HUES6 (cell line): Measurements from ENCODE around the gene SIGLECL1.
"Not testable (repeated sequence)": the region's sequence is repeated elsewhere in the genome, so short reads cannot be mapped to it uniquely, and the experiment has no call there.

Experiments used
- H3K27ac ChIP-seq: 2 replicates; pipeline ENCODE4 v1.7.0; 2013; ENCODE audit warnings: low read depth, mild to moderate bottlenecking, low read length, inconsistent platforms
- H3K27me3 ChIP-seq: 2 replicates; pipeline ENCODE4 v1.6.1; 2013; ENCODE audit warnings: low read length; ENCODE audit not compliant: control insufficient read depth, insufficient read depth
- H3K36me3 ChIP-seq: 2 replicates; pipeline ENCODE4 v1.6.1; 2013; ENCODE audit warnings: low read length; ENCODE audit not compliant: control insufficient read depth, insufficient read depth
- H3K4me1 ChIP-seq: 2 replicates; pipeline ENCODE4 v1.6.1; 2013; ENCODE audit warnings: low read length; ENCODE audit not compliant: control insufficient read depth, insufficient read depth
- H3K4me3 ChIP-seq: 2 replicates; pipeline ENCODE4 v1.5.1; 2013; ENCODE audit warnings: low read depth, low read length
- H3K9ac ChIP-seq: one replicate; pipeline ENCODE4 v1.6.1; 2013; ENCODE audit warnings: mild to moderate bottlenecking, low read length
- H3K9me3 ChIP-seq: 2 replicates; pipeline ENCODE4 v1.6.1; 2013; ENCODE audit warnings: low read depth, low read length; ENCODE audit not compliant: control insufficient read depth, insufficient read depth

The SIGLECL1 gene

GRCh38 chr19:51224163-51224641, 26.7 kb upstream of the SIGLECL1 start:
- no peak overlapping the region for H3K9ac ChIP-seq
- H3K9me3 ChIP-seq: no peaks in the 10 kb centered on the region
- H3K4me3 ChIP-seq: no peak overlapping the region
- H3K36me3 ChIP-seq: no peaks in the 10 kb centered on the region
- H3K27me3 ChIP-seq: no peaks in the 10 kb centered on the region; the same call in 1 of the 2 replicates
- no peak overlapping the region for H3K27ac ChIP-seq
- H3K4me1 ChIP-seq: no peaks in the 10 kb centered on the region

- H3K4me3 ChIP-seq, H3K9me3 ChIP-seq, H3K27me3 ChIP-seq, H3K4me1 ChIP-seq, H3K36me3 ChIP-seq, H3K9ac ChIP-seq, H3K27ac ChIP-seq: not testable (repeated sequence)
Measured at GRCh38 chr19:51224898-51225393, 25.9 kb upstream of the SIGLECL1 start, which contains the start of gene CD33. TSS of gene CD33 (plus strand) at chr19:51225080. CDS start at chr19:51225119, 39 bp downstream.

GRCh38 chr19:51226067-51226466, 24.8 kb upstream of the SIGLECL1 start:
- Histone ChIP-seq H3K27me3 (no peaks in the 10 kb centered on the region; the same call in 1 of the 2 replicates), H3K9me3 (no peaks in the 10 kb centered on the region), H3K4me3 (no peak overlapping the region), H3K4me1 (no peaks in the 10 kb centered on the region), H3K27ac (no peak overlapping the region), H3K9ac (no peak overlapping the region), H3K36me3 (no peaks in the 10 kb centered on the region)

GRCh38 chr19:51227326-51227725, 23.6 kb upstream of the SIGLECL1 start:
- H3K9me3 ChIP-seq: no peaks in the 10 kb centered on the region

GRCh38 chr19:51227966-51228365, 22.9 kb upstream of the SIGLECL1 start:
- no peaks in the 10 kb centered on the region for H3K9me3 ChIP-seq
- no peaks in the 10 kb centered on the region for H3K4me1 ChIP-seq
- no peak overlapping the region for H3K27ac ChIP-seq
- H3K9ac ChIP-seq: no peak overlapping the region
- no peaks in the 10 kb centered on the region for H3K36me3 ChIP-seq
- H3K27me3 ChIP-seq: no peaks in the 10 kb centered on the region; the same call in 1 of the 2 replicates
- no peak overlapping the region for H3K4me3 ChIP-seq

More at GRCh38 chr19:51227326-51227725, 23.6 kb upstream of the SIGLECL1 start:
- Histone ChIP-seq H3K36me3 (no peaks in the 10 kb centered on the region), H3K4me1 (no peaks in the 10 kb centered on the region), H3K27ac (no peak overlapping the region), H3K27me3 (no peaks in the 10 kb centered on the region; the same call in 1 of the 2 replicates), H3K9ac (no peak overlapping the region), H3K4me3 (no peak overlapping the region)

- Histone ChIP-seq H3K9me3 (no peaks in the 10 kb centered on the region), H3K9ac (no peak overlapping the region), H3K4me3 (no peak overlapping the region), H3K27ac (no peak overlapping the region), H3K4me1 (no peaks in the 10 kb centered on the region), H3K36me3 (no peaks in the 10 kb centered on the region), H3K27me3 (peaks cover 34% of the 10 kb centered on the region)
Measured at GRCh38 chr19:51240866-51241265, 10.0 kb upstream of the SIGLECL1 start.

GRCh38 chr19:51242881-51243630, 7.8 kb upstream of the SIGLECL1 start:
- Histone ChIP-seq H3K27ac (no peak overlapping the region), H3K9me3 (no peaks in the 10 kb centered on the region)

GRCh38 chr19:51246164-51246552, 4.7 kb upstream of the SIGLECL1 start:
- H3K4me1 ChIP-seq: no peaks in the 10 kb centered on the region
- H3K9me3 ChIP-seq: peaks cover 5% of the 10 kb centered on the region; the same call in 1 of the 2 replicates
- no peak overlapping the region for H3K9ac ChIP-seq
- H3K36me3 ChIP-seq: no peaks in the 10 kb centered on the region
- no peaks in the 10 kb centered on the region for H3K27me3 ChIP-seq
- no peak overlapping the region; the same call in 1 of the 2 replicates for H3K27ac ChIP-seq
- H3K4me3 ChIP-seq: no peak overlapping the region

More at GRCh38 chr19:51242881-51243630, 7.8 kb upstream of the SIGLECL1 start:
- peaks cover 18% of the 10 kb centered on the region for H3K27me3 ChIP-seq
- no peaks in the 10 kb centered on the region for H3K36me3 ChIP-seq
- H3K9ac ChIP-seq: no peak overlapping the region
- H3K4me3 ChIP-seq: no peak overlapping the region
- no peaks in the 10 kb centered on the region for H3K4me1 ChIP-seq

- no peaks in the 10 kb centered on the region for H3K27me3 ChIP-seq
- peaks cover 5% of the 10 kb centered on the region; the same call in 1 of the 2 replicates for H3K9me3 ChIP-seq
- no peak overlapping the region for H3K9ac ChIP-seq
- H3K27ac ChIP-seq: no peak overlapping the region
- no peak overlapping the region for H3K4me3 ChIP-seq
- H3K4me1 ChIP-seq: no peaks in the 10 kb centered on the region
- no peaks in the 10 kb centered on the region for H3K36me3 ChIP-seq
Measured at GRCh38 chr19:51247972-51248590, 2.8 kb upstream of the SIGLECL1 start.

GRCh38 chr19:51251468-51251820, 564 bp downstream of the SIGLECL1 start:
- H3K9me3 ChIP-seq: peaks cover 5% of the 10 kb centered on the region; the same call in 1 of the 2 replicates
- H3K4me1 ChIP-seq: no peaks in the 10 kb centered on the region
- H3K36me3 ChIP-seq: no peaks in the 10 kb centered on the region
- H3K9ac ChIP-seq: no peak overlapping the region
- no peak overlapping the region for H3K27ac ChIP-seq
- H3K27me3 ChIP-seq: no peaks in the 10 kb centered on the region
- H3K4me3 ChIP-seq: no peak overlapping the region
